ENCODE data around the gene VASH1.

Gene VASH1

GRCh38 chr14:76761136-76761959 lies at the start of gene VASH1:
Gene VASH1, plus strand, starts transcription at chr14:76761468. Its CDS starts 1,354 bp downstream, at chr14:76762822.
- TF ChIP-seq GATA2 (IDR thresholded peaks at IDR 0.05; ENCODE audit: low read depth, low read length) (no peak), GATA3 (IDR thresholded peaks at IDR 0.05; ENCODE audit: low read depth, low read length) (no peak)

GRCh38 chr14:76713121-76713520 lies 48.1 kb upstream of the VASH1 start:
- TF ChIP-seq GATA2 (IDR thresholded peaks at IDR 0.05; ENCODE audit: low read depth, low read length) = no peak
- no peak for TF ChIP-seq GATA3 (IDR thresholded peaks at IDR 0.05; ENCODE audit: low read depth, low read length)

- TF ChIP-seq GATA2 (IDR thresholded peaks at IDR 0.05; ENCODE audit: low read depth, low read length) (no peak), GATA3 (IDR thresholded peaks at IDR 0.05; ENCODE audit: low read depth, low read length) (no peak)
Observed at GRCh38 chr14:76714470-76714869, 46.8 kb upstream of the VASH1 start.

GRCh38 chr14:76715101-76715500 lies 46.2 kb upstream of the VASH1 start:
- TF ChIP-seq GATA3 (IDR thresholded peaks at IDR 0.05; ENCODE audit: low read depth, low read length) = no peak
- no peak for TF ChIP-seq GATA2 (IDR thresholded peaks at IDR 0.05; ENCODE audit: low read depth, low read length)

GRCh38 chr14:76715511-76716081 lies 45.7 kb upstream of the VASH1 start:
- TF ChIP-seq GATA3 (IDR thresholded peaks at IDR 0.05; ENCODE audit: low read depth, low read length) (no peak), GATA2 (IDR thresholded peaks at IDR 0.05; ENCODE audit: low read depth, low read length) (no peak)

- no peak for TF ChIP-seq GATA2 (IDR thresholded peaks at IDR 0.05; ENCODE audit: low read depth, low read length)
- TF ChIP-seq GATA3 (IDR thresholded peaks at IDR 0.05; ENCODE audit: low read depth, low read length) = no peak
Observed at GRCh38 chr14:76716285-76716684, 45.0 kb upstream of the VASH1 start.

- TF ChIP-seq GATA2 (IDR thresholded peaks at IDR 0.05; ENCODE audit: low read depth, low read length) = no peak
- TF ChIP-seq GATA3 (IDR thresholded peaks at IDR 0.05; ENCODE audit: low read depth, low read length) = no peak
Observed at GRCh38 chr14:76717508-76718290, 43.6 kb upstream of the VASH1 start.

- no peak for TF ChIP-seq GATA2 (IDR thresholded peaks at IDR 0.05; ENCODE audit: low read depth, low read length)
Observed at GRCh38 chr14:76718306-76719040, 42.8 kb upstream of the VASH1 start.

- TF ChIP-seq GATA2 (IDR thresholded peaks at IDR 0.05; ENCODE audit: low read depth, low read length) (no peak), GATA3 (IDR thresholded peaks at IDR 0.05; ENCODE audit: low read depth, low read length) (no peak)
Observed at GRCh38 chr14:76719666-76720065, 41.6 kb upstream of the VASH1 start.

GRCh38 chr14:76720382-76720813 lies 40.9 kb upstream of the VASH1 start:
- TF ChIP-seq GATA2 (IDR thresholded peaks at IDR 0.05; ENCODE audit: low read depth, low read length) (no peak), GATA3 (IDR thresholded peaks at IDR 0.05; ENCODE audit: low read depth, low read length) (no peak)

- no peak for TF ChIP-seq GATA2 (IDR thresholded peaks at IDR 0.05; ENCODE audit: low read depth, low read length)
- TF ChIP-seq GATA3 (IDR thresholded peaks at IDR 0.05; ENCODE audit: low read depth, low read length) = no peak
Observed at GRCh38 chr14:76724651-76725550, 36.4 kb upstream of the VASH1 start.

GRCh38 chr14:76726551-76726970 lies 34.7 kb upstream of the VASH1 start:
- TF ChIP-seq GATA2 (IDR thresholded peaks at IDR 0.05; ENCODE audit: low read depth, low read length) (no peak), GATA3 (IDR thresholded peaks at IDR 0.05; ENCODE audit: low read depth, low read length) (no peak)

GRCh38 chr14:76727384-76727783 lies 33.9 kb upstream of the VASH1 start:
- TF ChIP-seq GATA3 (IDR thresholded peaks at IDR 0.05; ENCODE audit: low read depth, low read length) (no peak), GATA2 (IDR thresholded peaks at IDR 0.05; ENCODE audit: low read depth, low read length) (no peak)
